KG1 (cell line): ENCODE data around the gene AP3B2.

ENCODE experiments used
- DNase-seq: peaks from one replicate; lab custom pipeline; 2025; lab: John Stamatoyannopoulos, UW

The AP3B2 gene

GRCh38 chr15:82692171-82692570 is 17.5 kb downstream of the AP3B2 start:
- no peak for DNase-seq

- no peak for DNase-seq
Measured at GRCh38 chr15:82689147-82689546, 20.5 kb downstream of the AP3B2 start.

DNA sequence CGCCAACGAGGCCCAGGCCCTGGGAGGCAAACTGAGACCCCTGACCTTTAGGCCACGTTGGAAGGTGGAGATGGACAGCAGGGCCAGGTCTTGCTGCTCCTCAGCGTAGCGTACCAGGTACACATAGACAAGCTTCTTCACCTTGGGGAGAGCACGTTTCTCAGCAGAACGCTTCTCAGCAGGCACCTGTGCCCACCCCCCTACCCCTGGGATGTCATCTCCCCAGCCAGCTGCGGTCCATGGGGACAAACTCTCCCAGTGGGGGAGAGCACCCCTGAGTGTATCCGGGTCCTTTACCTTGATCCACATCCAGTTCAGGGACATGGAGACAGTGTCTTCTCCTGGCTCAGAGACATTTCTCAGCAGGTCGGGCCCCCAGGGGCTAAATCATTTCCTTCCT is 21.0 kb downstream of the AP3B2 start:
- no peak for DNase-seq

- no peak for DNase-seq
Measured at GRCh38 chr15:82681371-82681770, 28.3 kb downstream of the AP3B2 start.

- DNase-seq, result no peak
Measured at GRCh38 chr15:82680200-82681102, 29.2 kb downstream of the AP3B2 start.

GRCh38 chr15:82679626-82680199 is 30.0 kb downstream of the AP3B2 start:
- DNase-seq, result no peak

GRCh38 chr15:82677720-82678323 is 31.9 kb downstream of the AP3B2 start:
- no peak for DNase-seq

DNA sequence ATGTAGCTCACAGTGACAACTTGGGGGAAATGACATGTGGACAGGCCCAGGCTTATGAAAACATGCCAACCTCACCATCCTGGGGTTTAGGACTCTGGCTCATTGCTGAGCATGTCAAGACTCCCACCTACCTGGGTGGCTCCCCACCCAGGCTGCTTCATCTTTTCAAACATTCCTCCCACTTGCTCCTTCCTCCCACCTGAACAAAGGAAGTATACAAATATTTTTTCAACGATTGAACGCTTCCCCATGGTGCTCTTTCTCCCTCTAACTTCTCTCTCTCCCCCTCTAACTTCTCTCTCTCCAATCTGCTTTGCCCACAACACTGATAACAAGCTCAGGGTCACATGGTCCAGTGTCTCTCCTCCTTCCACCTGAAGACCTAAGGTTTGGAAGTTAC is 34.8 kb downstream of the AP3B2 start:
- no peak for DNase-seq

DNA sequence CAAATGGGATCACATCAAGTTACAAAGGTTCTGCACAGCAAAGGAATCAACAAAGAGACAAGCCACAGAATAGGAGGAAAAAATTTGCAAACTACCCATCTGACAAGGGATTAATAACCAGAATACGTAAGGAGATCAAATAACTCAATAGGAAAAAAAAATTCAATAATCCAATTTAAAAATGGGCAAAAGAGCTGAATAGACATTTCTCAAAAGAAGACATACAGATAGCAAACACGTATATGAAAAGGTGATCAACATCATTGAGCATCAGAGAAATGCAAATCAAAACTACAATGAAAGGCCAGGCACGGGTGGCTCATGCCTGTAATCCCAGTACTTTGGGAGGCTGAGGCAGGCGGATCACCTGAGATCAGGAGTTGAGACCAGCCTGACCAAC is 39.0 kb downstream of the AP3B2 start:
- DNase-seq, result no peak

GRCh38 chr15:82666606-82667005 is 43.1 kb downstream of the AP3B2 start:
- no peak for DNase-seq

- no peak for DNase-seq
Measured at GRCh38 chr15:82664021-82664420, 45.7 kb downstream of the AP3B2 start.

- DNase-seq, result peak; percentile 10
Measured at GRCh38 chr15:82663186-82663600, 46.5 kb downstream of the AP3B2 start.

DNA sequence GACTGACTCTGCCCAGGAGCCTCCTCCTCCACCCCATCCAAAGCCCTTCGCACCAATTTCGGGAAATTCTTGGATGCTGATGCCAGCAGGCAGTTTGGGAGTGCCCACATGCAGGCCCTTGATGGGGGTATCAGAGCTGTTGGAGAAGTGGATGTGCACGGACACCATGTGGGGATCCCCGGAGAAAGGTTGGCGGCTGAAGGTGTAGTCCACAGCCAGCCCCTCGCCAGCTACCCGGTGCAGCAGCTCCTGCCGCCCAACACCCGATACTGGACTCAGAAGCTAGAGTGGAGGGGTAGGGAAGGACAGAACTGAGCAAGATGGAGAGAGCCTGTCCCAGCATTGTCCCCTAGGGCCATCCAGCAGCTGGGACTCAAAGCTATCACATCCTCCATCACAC is 47.0 kb downstream of the AP3B2 start:
- no peak for DNase-seq

DNA sequence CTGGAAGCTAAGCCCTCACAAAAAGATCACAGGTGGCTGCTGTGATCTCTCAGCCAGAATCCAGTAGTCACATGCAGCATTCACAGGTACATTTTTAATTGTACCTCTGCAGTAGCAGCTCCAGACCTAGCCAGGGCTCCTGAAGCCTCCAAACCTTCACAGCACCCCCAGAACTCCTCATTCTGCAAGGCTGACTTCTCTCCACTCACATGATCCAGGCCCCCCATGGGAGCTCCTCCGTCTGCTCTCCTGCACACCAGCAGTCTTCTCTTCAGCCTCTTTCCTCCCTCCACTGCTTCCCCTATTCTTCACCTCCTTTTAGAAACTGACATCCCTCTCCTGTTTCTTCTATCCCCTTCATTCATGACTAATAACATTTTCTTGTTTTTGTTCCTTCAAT is 49.3 kb downstream of the AP3B2 start:
- DNase-seq, result no peak

- no peak for DNase-seq
Measured at GRCh38 chr15:82656641-82657266, 52.9 kb downstream of the AP3B2 start.

- DNase-seq, result no peak
Measured at GRCh38 chr15:82655606-82656005, 54.1 kb downstream of the AP3B2 start.

- DNase-seq, result no peak
Measured at GRCh38 chr15:82653483-82654168, 56.0 kb downstream of the AP3B2 start.

DNA sequence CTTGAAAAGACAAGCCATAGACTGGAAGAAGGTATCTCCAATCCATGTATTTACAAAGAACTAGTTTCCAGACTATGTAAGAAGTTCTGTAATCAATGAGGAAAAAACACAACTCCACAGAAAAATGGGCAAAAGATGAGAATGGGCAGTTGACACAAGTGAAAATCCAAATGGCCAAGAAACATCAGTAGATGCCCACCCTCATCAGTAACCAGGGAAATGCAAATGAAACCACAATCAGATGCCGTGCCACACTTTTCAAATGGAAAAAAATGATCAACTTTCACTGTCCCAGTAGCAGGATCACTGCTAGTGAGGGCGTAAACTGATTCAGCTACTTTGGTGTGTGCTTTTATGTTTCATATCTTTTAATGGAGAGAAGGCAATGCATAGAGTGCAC is 58.0 kb downstream of the AP3B2 start:
- no peak for DNase-seq

DNA sequence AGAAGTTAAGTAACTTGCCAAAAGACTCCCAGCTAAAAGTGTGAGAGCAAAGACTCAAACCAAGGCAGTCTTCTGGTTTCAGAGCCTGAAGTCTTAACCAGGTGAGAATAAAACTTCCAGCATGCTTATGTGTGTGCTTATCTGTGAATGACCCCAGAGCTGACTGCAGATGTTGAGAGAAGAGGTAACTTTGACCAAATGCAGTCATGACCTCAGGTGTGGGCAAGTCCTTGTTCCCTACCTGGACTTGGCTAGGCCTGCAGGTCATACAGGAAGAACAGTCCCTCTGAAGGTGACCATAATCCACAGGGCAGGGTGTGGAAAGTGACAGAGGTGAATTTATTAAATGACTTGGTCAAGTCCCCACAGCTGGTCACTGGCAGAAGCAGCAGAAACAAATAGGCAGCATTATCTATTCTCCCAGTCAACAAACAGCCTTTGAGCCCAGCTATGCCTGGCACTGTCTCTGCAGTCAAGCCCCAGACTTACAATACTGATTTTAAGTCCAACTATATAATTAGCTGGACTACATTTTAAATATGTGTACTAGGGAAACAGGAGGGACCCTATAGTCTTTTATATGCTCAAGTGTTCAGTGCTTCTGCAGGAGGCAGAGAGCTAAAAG is 59.5 kb downstream of the AP3B2 start:
- DNase-seq, result no peak

DNA sequence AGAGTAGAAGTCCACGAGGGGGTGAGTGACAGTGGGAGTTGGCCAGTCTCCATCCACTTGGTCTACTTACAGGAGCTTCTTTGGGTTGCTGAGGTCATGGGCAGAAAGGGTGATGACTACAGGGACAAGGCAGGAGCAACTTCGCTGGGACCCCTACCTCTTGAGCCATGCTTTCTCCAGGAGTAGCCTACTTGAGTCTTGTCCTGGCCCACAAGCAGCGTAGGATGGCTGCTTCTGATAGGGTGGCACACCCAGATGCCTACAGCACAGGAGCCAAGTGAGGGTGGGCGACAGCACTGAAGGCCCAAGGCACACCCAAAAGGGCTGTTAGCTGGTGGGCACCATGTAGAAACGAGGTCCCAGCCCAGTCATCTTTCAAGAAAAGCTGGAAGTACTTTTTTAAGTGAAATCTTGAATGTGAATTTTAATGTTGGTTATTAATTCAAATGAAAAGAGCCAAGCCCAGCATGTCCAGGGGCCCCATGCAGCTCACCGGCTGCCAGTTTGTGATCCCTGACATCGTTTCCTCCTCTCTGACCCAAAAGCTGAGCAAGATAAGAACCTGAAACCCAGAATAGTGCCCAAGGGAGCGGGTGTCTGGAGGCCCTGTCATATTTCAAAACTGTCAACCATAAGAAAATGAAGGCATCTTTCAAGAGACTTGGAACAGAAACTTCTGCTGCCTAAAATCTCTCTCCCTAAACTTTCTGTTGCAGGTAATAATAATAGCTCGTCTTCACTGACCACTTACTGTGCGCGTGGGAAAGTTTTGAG is 60.3 kb downstream of the AP3B2 start:
- DNase-seq, result no peak
